C4-2B (cell line): ENCODE measurements around the gene CHPT1.

Experiments
- H3K27ac ChIP-seq: fragments of 450-650 bp; 2 replicates; pipeline ENCODE4 v1.5.1; 2017
- CTCF ChIP-seq: fragments of 450-650 bp; conservative IDR thresholded peaks from 2 replicates; pipeline ENCODE4 v1.5.1; 2017; ENCODE audit warnings: mild to moderate bottlenecking
- ZFX ChIP-seq: fragments of 450-650 bp; IDR thresholded peaks from 2 replicates; pipeline ENCODE4 v1.6.1; 2017

Gene CHPT1

DNA sequence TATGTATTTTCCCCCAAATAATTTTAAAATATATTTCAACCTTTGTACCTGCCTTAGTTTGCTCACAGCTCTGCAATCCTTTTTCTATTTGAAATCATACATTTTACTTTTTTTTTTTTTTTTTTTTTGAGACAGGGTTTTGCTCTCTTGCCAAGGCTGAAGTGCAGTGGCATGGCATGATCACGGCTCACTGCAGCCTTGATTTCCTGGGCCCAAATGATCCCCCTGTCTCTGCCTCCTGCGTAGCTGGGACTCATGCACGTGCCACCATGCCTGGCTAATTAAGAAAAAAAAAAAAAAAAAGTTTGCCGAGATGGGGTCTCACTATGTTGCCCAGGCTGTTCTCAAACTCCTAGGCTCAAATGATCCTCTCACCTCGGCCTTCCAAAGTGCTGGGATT is 43.1 kb downstream of the CHPT1 start:
- H3K27ac ChIP-seq = no peak overlapping the region
- TF ChIP-seq CTCF (no peak), ZFX (no peak)

DNA sequence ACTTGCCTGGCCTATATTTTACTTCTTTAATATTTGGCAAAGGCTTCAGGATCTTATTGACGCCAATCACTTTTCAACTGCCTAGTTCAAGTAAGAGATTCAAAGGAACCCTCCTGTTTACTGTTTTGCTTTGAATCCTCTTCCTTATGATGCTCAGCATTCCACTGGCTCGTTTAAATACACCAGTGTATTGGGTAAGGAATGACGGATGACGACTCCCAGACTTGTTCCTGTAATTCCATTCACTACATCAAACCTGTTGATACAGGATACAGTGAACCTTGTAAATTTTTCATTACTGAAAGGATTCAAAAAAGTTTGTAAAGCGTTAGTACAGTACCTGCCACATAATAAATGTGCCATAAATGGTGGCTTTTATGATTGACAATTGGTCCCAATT is 43.5 kb downstream of the CHPT1 start:
- TF ChIP-seq CTCF (no peak), ZFX (no peak)
- H3K27ac ChIP-seq = no peak overlapping the region

DNA sequence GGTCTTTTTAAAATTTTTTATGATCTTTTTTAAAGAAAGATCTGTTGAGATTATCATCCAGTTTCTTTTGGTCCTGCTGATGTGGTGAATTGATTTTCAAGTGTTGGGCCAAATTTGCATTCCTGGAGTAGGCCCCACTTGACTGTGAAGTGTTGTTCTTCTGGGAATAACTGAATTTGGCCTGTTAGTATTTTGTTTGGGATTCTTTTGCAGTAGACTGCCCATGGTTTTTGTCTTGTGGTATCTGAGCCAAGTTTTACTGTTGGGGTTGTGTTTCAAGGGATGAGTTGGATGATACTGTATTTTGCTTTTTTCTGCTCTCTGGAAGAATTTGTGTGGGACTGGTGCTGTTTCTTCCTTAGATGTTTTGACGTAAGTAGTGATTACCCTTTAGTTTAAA is 45.8 kb downstream of the CHPT1 start:
- no peak overlapping the region for H3K27ac ChIP-seq

GRCh38 chr12:101743724-101744472 is 46.5 kb downstream of the CHPT1 start:
- peak overlapping the region; percentile 21; the same call in 1 of the 2 replicates for H3K27ac ChIP-seq
- TF ChIP-seq CTCF (no peak), ZFX (no peak)

More for the DNA sequence above, 45.8 kb downstream of the CHPT1 start:
- TF ChIP-seq CTCF = no peak
- no peak for TF ChIP-seq ZFX

GRCh38 chr12:101745481-101745880 is 48.0 kb downstream of the CHPT1 start:
- no peak overlapping the region for H3K27ac ChIP-seq
- TF ChIP-seq ZFX (no peak), CTCF (no peak)

DNA sequence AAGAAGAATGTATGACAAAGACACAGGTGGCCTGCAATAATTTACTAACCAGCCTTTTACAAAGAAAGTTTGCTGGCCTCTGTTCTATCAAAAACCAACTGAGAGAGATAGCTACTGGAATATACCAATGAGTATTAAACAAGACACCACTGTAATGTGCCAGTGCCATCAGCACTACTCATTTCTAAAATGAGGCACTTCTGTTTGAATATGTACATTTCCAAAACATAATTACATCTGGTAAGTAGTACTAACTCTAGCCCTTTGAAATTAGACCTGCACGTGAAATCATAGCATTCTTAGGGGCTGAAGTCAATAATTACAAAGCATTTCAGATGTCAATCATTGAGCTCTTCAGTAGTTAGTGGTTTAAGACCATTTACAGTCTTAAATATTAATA is 48.8 kb downstream of the CHPT1 start:
- TF ChIP-seq ZFX (no peak), CTCF (no peak)
- no peak overlapping the region for H3K27ac ChIP-seq

DNA sequence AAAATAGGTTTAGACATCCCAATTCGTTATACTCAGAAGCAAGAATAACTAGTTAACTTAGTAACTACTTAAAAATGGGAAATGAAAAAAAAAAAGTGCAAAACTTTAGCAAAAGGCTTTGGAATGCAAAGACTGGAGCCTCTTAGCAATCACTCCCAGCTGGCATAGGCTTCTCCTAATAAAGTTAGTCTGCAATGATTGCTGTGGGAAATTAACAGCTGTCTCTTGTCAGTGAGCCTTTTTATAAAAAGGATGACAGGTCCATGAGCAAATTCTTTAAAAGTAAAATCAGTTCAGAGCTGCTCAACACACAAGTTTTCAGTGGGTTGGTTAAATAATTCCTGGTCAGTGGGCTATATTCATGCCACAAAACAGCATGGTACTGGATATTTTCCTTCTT is 49.2 kb downstream of the CHPT1 start:
- no peak for TF ChIP-seq CTCF
- no peak overlapping the region for H3K27ac ChIP-seq
